IMR-90 (cell line): ENCODE measurements around the gene KCTD19.

Source experiments
- CTCF ChIP-seq: conservative IDR thresholded peaks from 2 replicates; pipeline ENCODE4 v1.5.1; 2012; ENCODE audit warnings: mild to moderate bottlenecking, low read depth, low read length, improper control_type of control experiment
- MAZ ChIP-seq: IDR thresholded peaks from 2 replicates; pipeline ENCODE4 v1.6.1; 2012; ENCODE audit warnings: low read depth, mild to moderate bottlenecking, low read length, improper control_type of control experiment, moderate library complexity, borderline replicate concordance
- RAD21 ChIP-seq: IDR thresholded peaks from 2 replicates; pipeline ENCODE4 v1.6.1; 2012; ENCODE audit warnings: low read length, improper control_type of control experiment
- USF2 ChIP-seq: fragments of 150-350 bp; IDR thresholded peaks from 2 replicates; pipeline ENCODE4 v1.6.1; 2017; ENCODE audit warnings: mild to moderate bottlenecking, antibody characterized with exemption, low read length, low read depth

- TF ChIP-seq RAD21 (no peak; the same call in 1 of the 2 replicates), USF2 (no peak), MAZ (peak; percentile 50; the same call in 1 of the 2 replicates), CTCF (no peak)
Measured at GRCh38 chr16:67296420-67296819, 30.1 kb downstream of the KCTD19 start.
